ENCODE data around the gene ADCK1. TPM values are rescaled to one million over a fixed set of nuclear protein-coding genes. Genes with fewer than 3 reads are reported as not detected.

Gene ADCK1
- total RNA-seq, 4 donors from 2014 or later = 7.8 to 22.3 (median 12.6) TPM

- TF ChIP-seq CTCF (IDR thresholded peaks at IDR 0.05) (peak; percentile 75 to 97 (median 93)), EP300 (IDR thresholded peaks at IDR 0.05; ENCODE audit: low read depth) (no peak), POLR2AphosphoS5 (IDR thresholded peaks at IDR 0.05) (no peak), POLR2A (IDR thresholded peaks at IDR 0.05) (no peak)
- 62% methylated on average over 11 of the region's 11 CpGs; no CpG with 5 or more reads in 1 of the 2 donors for WGBS, 2 donors (ENCODE audit: low coverage in 1 of 2)
- intact Hi-C loops (cut with DNase I; ENCODE audit: low total_unique reads) = loop anchor here (10.0 kb wide), 1 partner anchor 703 kb away; no protein-coding TSS in a partner anchor
- no peaks in the 10 kb centered on the region for H3K27me3 ChIP-seq
- H3K36me3 ChIP-seq = no peaks in the 10 kb centered on the region
- no peak overlapping the region for H3K27ac ChIP-seq
- in situ Hi-C loops (cut with MboI; ENCODE audit: low pct_ligation_motif_present in 1 of 4, low pct_unique_long_range_greater_than_20kb in 1 of 4, low sequenced_read_pairs in 3 of 4) = loop anchor here in 3 of 4 donors (25.0 kb wide), 2 partner anchors 700 to 725 kb away; no protein-coding TSS in a partner anchor
- peak; percentile 73 for DNase-seq
- H3K4me1 ChIP-seq = no peaks in the 10 kb centered on the region
- no peaks in the 10 kb centered on the region for H3K9me3 ChIP-seq
- no peak overlapping the region for H3K4me3 ChIP-seq
These were observed 62.4 kb downstream of the ADCK1 start for GRCh38 chr14:77862154-77862786.

- 87 to 90% methylated on average over 6 of the region's 6 CpGs for WGBS, 2 donors (ENCODE audit: low coverage in 1 of 2)
- DNase-seq = no peak
- Histone ChIP-seq H3K36me3 (no peaks in the 10 kb centered on the region), H3K4me3 (no peak overlapping the region), H3K4me1 (no peaks in the 10 kb centered on the region), H3K27ac (no peak overlapping the region), H3K9me3 (no peaks in the 10 kb centered on the region), H3K27me3 (no peaks in the 10 kb centered on the region)
- intact Hi-C loops (cut with DNase I; ENCODE audit: low total_unique reads) = loop anchor here (10.0 kb wide), 1 partner anchor 701 kb away; no protein-coding TSS in a partner anchor
- no peak for TF ChIP-seq POLR2AphosphoS5 (IDR thresholded peaks at IDR 0.05)
- TF ChIP-seq CTCF (IDR thresholded peaks at IDR 0.05) = no peak
- in situ Hi-C loops (cut with MboI; ENCODE audit: low pct_ligation_motif_present in 1 of 4, low pct_unique_long_range_greater_than_20kb in 1 of 4, low sequenced_read_pairs in 3 of 4) = loop anchor here in 3 of 4 donors (25.0 kb wide), 2 partner anchors 698 to 723 kb away; no protein-coding TSS in a partner anchor
These were observed 64.2 kb downstream of the ADCK1 start for GRCh38 chr14:77864085-77864484.

GRCh38 chr14:77864580-77864979 is 64.7 kb downstream of the ADCK1 start:
- H3K36me3 ChIP-seq = no peaks in the 10 kb centered on the region
- no peak overlapping the region for H3K4me3 ChIP-seq
- 91 to 100% methylated on average over 1 of the region's 1 CpG for WGBS, 2 donors (ENCODE audit: low coverage in 1 of 2)
- H3K9me3 ChIP-seq = no peaks in the 10 kb centered on the region
- H3K4me1 ChIP-seq = no peaks in the 10 kb centered on the region
- intact Hi-C loops (cut with DNase I; ENCODE audit: low total_unique reads) (loop anchor here (10.0 kb wide), 1 partner anchor 700 kb away; no protein-coding TSS in a partner anchor), in situ Hi-C loops (cut with MboI; ENCODE audit: low pct_ligation_motif_present in 1 of 4, low pct_unique_long_range_greater_than_20kb in 1 of 4, low sequenced_read_pairs in 3 of 4) (loop anchor here in 3 of 4 donors (25.0 kb wide), 2 partner anchors 698 to 723 kb away; no protein-coding TSS in a partner anchor)
- no peak for DNase-seq
- TF ChIP-seq EP300 (IDR thresholded peaks at IDR 0.05; ENCODE audit: low read depth) (no peak), CTCF (IDR thresholded peaks at IDR 0.05) (no peak), POLR2A (IDR thresholded peaks at IDR 0.05) (no peak), POLR2AphosphoS5 (IDR thresholded peaks at IDR 0.05) (no peak)
- no peaks in the 10 kb centered on the region for H3K27me3 ChIP-seq
- no peak overlapping the region for H3K27ac ChIP-seq

- no peak for DNase-seq
- intact Hi-C loops (cut with DNase I; ENCODE audit: low total_unique reads) (loop anchor here (10.0 kb wide), 1 partner anchor 699 kb away; no protein-coding TSS in a partner anchor), in situ Hi-C loops (cut with MboI; ENCODE audit: low pct_ligation_motif_present in 1 of 4, low pct_unique_long_range_greater_than_20kb in 1 of 4, low sequenced_read_pairs in 3 of 4) (loop anchor here in 3 of 4 donors (25.0 kb wide), 2 partner anchors 697 to 722 kb away; no protein-coding TSS in a partner anchor)
- no peaks in the 10 kb centered on the region for H3K9me3 ChIP-seq
- H3K27ac ChIP-seq = no peak overlapping the region
- WGBS, 2 donors (ENCODE audit: low coverage in 1 of 2) = 88 to 97% methylated on average over 3 to 6 of the region's 6 CpGs
- H3K4me1 ChIP-seq = no peaks in the 10 kb centered on the region
- H3K4me3 ChIP-seq = no peak overlapping the region
- H3K27me3 ChIP-seq = no peaks in the 10 kb centered on the region
- TF ChIP-seq POLR2A (IDR thresholded peaks at IDR 0.05) = no peak
- TF ChIP-seq EP300 (IDR thresholded peaks at IDR 0.05; ENCODE audit: low read depth) = no peak
- TF ChIP-seq CTCF (IDR thresholded peaks at IDR 0.05) = no peak
- TF ChIP-seq POLR2AphosphoS5 (IDR thresholded peaks at IDR 0.05) = no peak
- H3K36me3 ChIP-seq = no peaks in the 10 kb centered on the region
These were observed 65.5 kb downstream of the ADCK1 start for GRCh38 chr14:77865455-77865854.

All from transverse colon (tissue), 4 donors.